ENCODE data around the gene EXOSC6.

DNA sequence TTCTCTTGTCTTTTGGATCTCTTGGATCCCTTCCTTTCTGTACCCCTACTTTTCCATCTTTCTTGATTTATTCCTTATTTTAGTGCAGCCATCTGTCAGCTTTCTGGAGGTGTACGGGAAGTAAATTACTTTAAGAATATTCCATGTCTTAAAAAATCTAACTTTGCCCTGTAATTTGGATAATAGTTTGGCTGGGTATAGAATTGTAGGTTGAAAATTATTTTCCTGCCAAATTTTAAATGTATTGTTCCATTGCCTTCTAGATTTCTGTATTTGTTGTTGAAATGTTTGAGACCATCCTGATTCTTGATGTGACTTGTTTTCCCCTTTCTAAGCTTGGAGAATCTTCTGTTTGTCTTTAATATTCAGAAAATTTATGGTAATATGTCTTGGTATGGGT is 49.4 kb upstream of the EXOSC6 start:
- TF ChIP-seq, protein P1, sequence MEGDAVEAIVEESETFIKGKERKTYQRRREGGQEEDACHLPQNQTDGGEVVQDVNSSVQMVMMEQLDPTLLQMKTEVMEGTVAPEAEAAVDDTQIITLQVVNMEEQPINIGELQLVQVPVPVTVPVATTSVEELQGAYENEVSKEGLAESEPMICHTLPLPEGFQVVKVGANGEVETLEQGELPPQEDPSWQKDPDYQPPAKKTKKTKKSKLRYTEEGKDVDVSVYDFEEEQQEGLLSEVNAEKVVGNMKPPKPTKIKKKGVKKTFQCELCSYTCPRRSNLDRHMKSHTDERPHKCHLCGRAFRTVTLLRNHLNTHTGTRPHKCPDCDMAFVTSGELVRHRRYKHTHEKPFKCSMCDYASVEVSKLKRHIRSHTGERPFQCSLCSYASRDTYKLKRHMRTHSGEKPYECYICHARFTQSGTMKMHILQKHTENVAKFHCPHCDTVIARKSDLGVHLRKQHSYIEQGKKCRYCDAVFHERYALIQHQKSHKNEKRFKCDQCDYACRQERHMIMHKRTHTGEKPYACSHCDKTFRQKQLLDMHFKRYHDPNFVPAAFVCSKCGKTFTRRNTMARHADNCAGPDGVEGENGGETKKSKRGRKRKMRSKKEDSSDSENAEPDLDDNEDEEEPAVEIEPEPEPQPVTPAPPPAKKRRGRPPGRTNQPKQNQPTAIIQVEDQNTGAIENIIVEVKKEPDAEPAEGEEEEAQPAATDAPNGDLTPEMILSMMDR (conservative IDR thresholded peaks at IDR 0.05; ENCODE audit: low read depth, low read length): no peak
- TF ChIP-seq RAD21 (IDR thresholded peaks at IDR 0.05; ENCODE audit: low read length) (no peak), CEBPB (IDR thresholded peaks at IDR 0.05; ENCODE audit: low read depth, low read length) (no peak), POLR2A (IDR thresholded peaks at IDR 0.05; ENCODE audit: low read depth, low read length) (no peak), RCOR1 (IDR thresholded peaks at IDR 0.05; ENCODE audit: insufficient replicate concordance, low read length) (no peak), SMC3 (IDR thresholded peaks at IDR 0.05; ENCODE audit: low read depth, low read length) (no peak), BHLHE40 (IDR thresholded peaks at IDR 0.05; ENCODE audit: low read depth, low read length) (no peak), FOS (IDR thresholded peaks at IDR 0.05; ENCODE audit: low read depth, low read length) (no peak), NFE2L2 (IDR thresholded peaks at IDR 0.05; ENCODE audit: low read depth, low read length) (no peak), MAFK (IDR thresholded peaks at IDR 0.05; ENCODE audit: low read depth, low read length) (no peak), RFX5 (IDR thresholded peaks at IDR 0.05; ENCODE audit: low read depth, low read length) (no peak), CHD1 (IDR thresholded peaks at IDR 0.05; ENCODE audit: low read depth, low read length) (no peak)
- TF ChIP-seq, protein P2, sequence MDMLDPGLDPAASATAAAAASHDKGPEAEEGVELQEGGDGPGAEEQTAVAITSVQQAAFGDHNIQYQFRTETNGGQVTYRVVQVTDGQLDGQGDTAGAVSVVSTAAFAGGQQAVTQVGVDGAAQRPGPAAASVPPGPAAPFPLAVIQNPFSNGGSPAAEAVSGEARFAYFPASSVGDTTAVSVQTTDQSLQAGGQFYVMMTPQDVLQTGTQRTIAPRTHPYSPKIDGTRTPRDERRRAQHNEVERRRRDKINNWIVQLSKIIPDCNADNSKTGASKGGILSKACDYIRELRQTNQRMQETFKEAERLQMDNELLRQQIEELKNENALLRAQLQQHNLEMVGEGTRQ (IDR thresholded peaks at IDR 0.05; ENCODE audit: low read depth, low read length): no peak
- TF ChIP-seq, protein P3, sequence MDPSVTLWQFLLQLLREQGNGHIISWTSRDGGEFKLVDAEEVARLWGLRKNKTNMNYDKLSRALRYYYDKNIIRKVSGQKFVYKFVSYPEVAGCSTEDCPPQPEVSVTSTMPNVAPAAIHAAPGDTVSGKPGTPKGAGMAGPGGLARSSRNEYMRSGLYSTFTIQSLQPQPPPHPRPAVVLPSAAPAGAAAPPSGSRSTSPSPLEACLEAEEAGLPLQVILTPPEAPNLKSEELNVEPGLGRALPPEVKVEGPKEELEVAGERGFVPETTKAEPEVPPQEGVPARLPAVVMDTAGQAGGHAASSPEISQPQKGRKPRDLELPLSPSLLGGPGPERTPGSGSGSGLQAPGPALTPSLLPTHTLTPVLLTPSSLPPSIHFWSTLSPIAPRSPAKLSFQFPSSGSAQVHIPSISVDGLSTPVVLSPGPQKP (IDR thresholded peaks at IDR 0.05; ENCODE audit: borderline replicate concordance, low read depth, low read length): no peak

Data from IMR-90 (cell line).